Caki2 (cell line): ENCODE data around the gene MAZ. TPM values are rescaled to one million over a fixed set of nuclear protein-coding genes. Genes with fewer than 3 reads are reported as not detected.
"Not testable (repeated sequence)": the region's sequence is repeated elsewhere in the genome, so short reads cannot be mapped to it uniquely, and the experiment has no call there.

Experiments used
- DNase-seq: peaks from one replicate; pipeline ENCODE4 v3.0.0-alpha.2; 2015; ENCODE audit warnings: low read depth
- in situ Hi-C: cut with HindIII; loops from 2 replicates; pipeline ENCODE4 v1.10.0; 2016; ENCODE audit warnings: low sequenced_read_pairs, low pct_unique_long_range_greater_than_20kb, mixed read lengths
- total RNA-seq: library from RNA; depleted of rRNA; stranded (reverse); fragments of >200 nt; shearing (Covaris generic); gene quantifications from 2 replicates; pipeline ENCODE4 v1.2.3, GENCODE V29; 2014; ENCODE audit warnings: low replicate concordance

MAZ gene
- total RNA-seq, 1 experiment from 2014 or later: 403 TPM

GRCh38 chr16:29779474-29779873 is 26.9 kb upstream of the MAZ start:
- in situ Hi-C loops: no loop called here
- no peak for DNase-seq

- in situ Hi-C loops, DNase-seq: not testable (repeated sequence)
These were observed 23.0 kb upstream of the MAZ start for GRCh38 chr16:29783094-29783953.

- in situ Hi-C loops: no loop called here
- no peak for DNase-seq
These were observed 22.2 kb upstream of the MAZ start for GRCh38 chr16:29784157-29784556.

DNA sequence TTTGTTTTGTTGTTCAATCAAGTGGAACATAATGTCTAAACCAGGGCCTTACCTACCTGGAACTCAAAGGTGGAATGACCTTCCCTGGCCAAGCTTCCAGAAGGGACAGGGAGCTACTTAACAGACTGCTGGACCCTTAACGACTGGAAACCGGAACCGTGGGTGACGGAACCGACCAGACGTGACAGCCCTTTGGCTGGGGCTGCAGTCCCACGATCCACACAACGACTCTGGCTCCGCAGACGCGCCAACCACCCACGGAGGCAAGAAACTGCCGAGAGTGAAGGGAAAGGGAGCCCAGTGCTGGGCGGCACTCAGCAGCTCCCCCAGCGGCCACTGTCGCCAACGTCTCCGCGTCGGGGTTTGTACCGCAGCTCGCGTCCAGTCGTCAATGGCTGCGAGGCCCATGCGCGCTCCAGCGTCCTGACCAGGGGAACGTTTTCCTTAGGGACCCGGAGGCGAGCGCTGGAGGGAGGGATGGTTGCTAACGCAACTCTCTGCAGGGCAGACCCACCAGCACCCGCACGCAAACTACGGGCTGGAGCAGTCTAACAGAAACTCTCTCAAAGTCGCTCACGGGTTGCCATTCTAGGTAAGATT is 21.3 kb upstream of the MAZ start:
- DNase-seq: peak; percentile 40

GRCh38 chr16:29787155-29787554 is 19.2 kb upstream of the MAZ start:
- DNase-seq, in situ Hi-C loops: not testable (repeated sequence)

More for the DNA sequence above, 21.3 kb upstream of the MAZ start:
- in situ Hi-C loops: no loop called here

- no peak for DNase-seq
- in situ Hi-C loops: no loop called here
These were observed 16.6 kb upstream of the MAZ start for GRCh38 chr16:29789775-29790182.

GRCh38 chr16:29790183-29790948 is 16.0 kb upstream of the MAZ start, which contains the start of gene KIF22:
TSS of gene KIF22 (plus strand) at chr16:29790751. CDS start at chr16:29790760, 9 bp downstream.
- DNase-seq: peak; percentile 99
- in situ Hi-C loops: no loop called here

GRCh38 chr16:29790949-29791844 is 15.1 kb upstream of the MAZ start:
- no peak for DNase-seq
- in situ Hi-C loops: no loop called here

DNA sequence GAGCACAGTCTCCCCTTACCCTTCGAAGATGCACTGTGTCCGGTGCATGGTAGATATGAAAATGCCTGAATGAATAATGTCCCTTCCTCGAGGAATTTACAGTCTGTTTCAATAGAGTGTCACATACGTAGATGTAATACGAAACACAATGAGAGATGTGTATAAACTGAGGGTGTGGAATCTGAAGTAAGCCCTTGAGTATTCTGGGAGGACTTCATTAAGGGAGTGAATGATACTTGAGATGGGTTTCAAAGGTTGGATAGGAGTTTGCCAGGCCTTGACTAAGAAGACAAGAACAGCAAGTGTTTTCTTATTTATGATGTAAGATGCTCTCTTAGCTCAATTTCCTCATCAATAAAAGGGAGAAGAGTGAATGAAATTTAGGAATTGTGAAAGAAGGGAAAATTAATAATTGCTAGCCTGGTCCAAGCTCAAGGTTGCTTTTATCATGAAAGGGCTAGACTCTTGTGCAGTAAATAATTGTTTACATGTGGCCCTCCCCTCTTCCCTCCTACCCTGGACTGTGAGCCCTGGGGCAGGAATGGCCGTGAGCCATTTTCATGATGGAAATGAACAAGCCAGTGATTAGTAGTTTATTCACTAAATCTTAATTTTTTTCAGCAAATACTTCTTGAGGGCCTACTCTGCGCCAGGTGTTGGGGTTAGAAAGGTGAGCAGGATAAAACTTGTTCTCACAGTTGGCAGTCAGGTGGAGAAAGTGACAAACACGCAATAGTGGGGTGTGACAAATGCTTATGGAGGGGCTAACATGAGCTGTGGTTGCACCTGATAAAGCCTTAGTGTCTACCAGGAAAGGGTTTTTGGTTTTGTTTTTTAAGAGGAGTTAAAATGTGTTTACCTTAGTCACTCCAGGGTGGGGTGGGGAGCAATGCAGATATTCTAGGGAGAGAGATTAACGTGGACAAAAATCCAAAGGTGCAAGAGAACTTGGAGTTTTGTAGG is 14.2 kb upstream of the MAZ start:
- in situ Hi-C loops: no loop called here

DNA sequence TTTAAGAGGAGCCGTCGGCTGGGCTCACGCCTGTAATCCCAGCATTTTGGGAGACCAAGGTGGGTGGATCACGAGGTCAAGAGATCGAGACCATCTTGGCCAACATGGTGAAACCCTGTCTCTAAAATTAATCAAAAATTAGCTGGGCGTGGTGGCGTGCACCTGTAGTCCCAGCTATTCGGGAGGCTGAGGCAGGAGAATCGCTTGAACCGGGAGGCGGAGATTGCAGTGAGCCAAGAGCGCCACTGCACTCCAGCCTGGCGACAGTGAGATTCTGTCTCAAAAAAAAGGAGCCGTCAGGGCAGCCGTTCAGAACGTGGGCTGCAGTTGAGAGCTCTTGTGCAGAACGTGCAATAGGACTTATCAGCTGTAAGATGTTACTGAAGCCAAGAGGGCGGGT is 13.2 kb upstream of the MAZ start:
- DNase-seq, in situ Hi-C loops: not testable (repeated sequence)

More for the DNA sequence above, 14.2 kb upstream of the MAZ start:
- no peak for DNase-seq

DNA sequence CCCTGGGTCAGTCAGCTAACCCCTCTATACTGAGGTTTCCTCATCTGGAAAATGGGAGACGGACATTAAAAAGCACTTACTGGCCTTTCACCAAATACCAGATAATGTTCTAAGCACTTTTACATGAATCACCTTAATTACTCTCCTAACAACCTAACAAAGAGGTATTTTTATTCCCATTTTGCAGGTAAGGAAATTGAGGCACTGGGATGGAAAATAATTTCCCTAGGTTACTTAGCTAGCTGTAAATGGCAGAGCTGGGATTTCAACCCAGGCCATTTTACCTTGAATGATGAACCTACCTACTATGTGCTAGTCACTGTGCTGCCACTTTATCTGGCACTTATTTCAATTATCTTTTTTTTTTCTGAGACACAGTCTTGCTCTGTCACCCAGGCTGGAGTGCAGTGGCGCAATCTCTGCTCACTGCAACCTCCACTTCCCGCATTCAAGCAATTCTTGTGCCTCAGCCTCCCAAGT is 12.1 kb upstream of the MAZ start:
- in situ Hi-C loops: no loop called here
- no peak for DNase-seq

DNA sequence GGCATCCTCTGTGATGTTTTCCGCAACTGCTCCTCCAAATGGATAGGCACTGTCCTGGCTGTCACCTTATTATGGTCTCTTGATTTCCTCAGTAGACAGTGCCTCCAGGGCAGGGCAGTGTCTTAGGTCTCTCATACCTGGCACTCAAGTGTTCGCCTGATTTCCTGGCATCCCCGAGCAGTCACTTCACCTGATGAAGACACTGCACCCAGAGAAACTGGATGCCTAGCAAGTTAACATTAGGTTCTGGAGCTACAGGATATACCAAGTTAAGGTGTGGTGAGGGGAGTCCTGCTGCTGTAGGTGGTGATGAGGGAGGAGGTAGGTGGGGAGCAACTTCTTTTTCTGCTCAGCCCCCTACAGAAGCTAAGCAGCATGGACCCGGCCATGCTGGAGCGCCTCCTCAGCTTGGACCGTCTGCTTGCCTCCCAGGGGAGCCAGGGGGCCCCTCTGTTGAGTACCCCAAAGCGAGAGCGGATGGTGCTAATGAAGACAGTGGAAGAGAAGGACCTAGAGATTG is 3.9 kb upstream of the MAZ start:
- no peak for DNase-seq
- in situ Hi-C loops: no loop called here

DNA sequence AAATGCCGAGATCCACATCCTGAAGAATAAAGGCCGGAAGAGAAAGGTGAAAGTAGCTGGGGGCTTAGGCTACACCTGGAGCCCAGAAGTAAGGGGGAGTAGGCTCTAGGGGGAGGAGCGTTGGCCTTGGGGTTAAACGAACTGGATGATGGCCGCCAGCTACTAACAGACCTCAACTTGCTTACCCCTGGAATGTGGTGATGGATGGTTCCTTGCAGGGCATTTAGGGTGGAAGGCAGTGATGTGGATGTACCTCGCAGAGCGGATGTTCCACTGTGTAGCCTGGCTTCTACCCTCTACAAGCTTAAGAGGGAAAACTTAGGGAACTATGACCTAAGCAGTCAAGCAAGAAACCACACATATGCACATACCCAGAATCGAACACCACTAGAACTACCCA is 2.3 kb upstream of the MAZ start:
- DNase-seq: peak; percentile 38
- in situ Hi-C loops: no loop called here

DNA sequence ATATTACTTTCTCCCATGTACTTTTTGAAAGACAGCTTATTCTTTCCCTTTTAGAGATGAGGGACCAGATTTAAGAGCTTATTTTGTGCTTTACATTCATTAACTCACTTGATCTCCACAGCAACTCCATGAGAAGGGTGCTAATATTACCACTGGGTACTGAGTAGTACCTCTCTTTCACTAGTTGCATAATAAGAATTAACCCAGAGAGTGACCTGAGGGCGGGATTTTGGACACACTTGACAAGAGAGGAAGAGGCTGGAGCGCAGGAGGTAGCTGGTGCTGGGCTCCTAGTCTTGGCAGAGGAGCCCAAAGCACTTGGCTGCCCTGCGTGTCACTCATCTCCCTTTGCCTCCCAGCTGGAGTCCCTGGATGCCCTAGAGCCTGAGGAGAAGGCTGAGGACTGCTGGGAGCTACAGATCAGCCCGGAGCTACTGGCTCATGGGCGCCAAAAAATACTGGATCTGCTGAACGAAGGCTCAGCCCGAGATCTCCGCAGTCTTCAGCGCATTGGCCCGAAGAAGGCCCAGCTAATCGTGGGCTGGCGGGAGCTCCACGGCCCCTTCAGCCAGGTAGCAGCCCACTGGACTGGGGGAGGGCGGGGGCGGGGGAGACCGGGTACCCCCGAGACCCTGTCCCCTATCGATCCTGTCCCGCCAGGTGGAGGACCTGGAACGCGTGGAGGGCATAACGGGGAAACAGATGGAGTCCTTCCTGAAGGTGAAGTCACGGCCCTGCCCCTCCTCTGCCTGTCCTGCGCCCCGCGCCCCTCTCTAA is 1.7 kb upstream of the MAZ start:
- in situ Hi-C loops: no loop called here
- DNase-seq: peak; percentile 60

GRCh38 chr16:29805232-29806098 is 864 bp upstream of the MAZ start:
- in situ Hi-C loops: no loop called here
- DNase-seq: peak; percentile 99
